GM23338 (cell line): Measurements from ENCODE around the gene KLHL40. TPM values are rescaled to one million over a fixed set of nuclear protein-coding genes. Genes with fewer than 3 reads are reported as not detected.

Experiments used
- ATAC-seq: fragments of 200-7000 bp; cut with Tn5 transposase; 3 replicates; pipeline ENCODE4 v1.9.1; 2020
- DNase-seq: peaks from one replicate; pipeline ENCODE4 v3.0.0-alpha.2; 2015; ENCODE audit warnings: low spot score
- H2AFZ ChIP-seq: fragments of 200-600 bp; sonication (generic); 2 replicates; pipeline ENCODE4 v1.8.0; 2016; ENCODE audit warnings: antibody characterized with exemption, mild to moderate bottlenecking, moderate library complexity
- H3F3A ChIP-seq: fragments of 200-600 bp; sonication (generic); replicated peaks from 2 replicates; pipeline ENCODE4 v1.8.0; 2017; ENCODE audit warnings: antibody characterized with exemption, mixed run types, low read depth
- H3K27ac ChIP-seq: fragments of 200-600 bp; sonication (generic); 2 replicates; pipeline ENCODE4 v1.6.1; 2016; ENCODE audit warnings: low read depth
- H3K27me3 ChIP-seq: fragments of 200-600 bp; sonication (generic); 2 replicates; pipeline ENCODE4 v1.8.0; 2016; ENCODE audit warnings: mild to moderate bottlenecking, mixed run types, moderate library complexity; ENCODE audit not compliant: insufficient read depth
- H3K36me3 ChIP-seq: fragments of 200-600 bp; sonication (generic); 2 replicates; pipeline ENCODE4 v1.8.0; 2016; ENCODE audit warnings: mild to moderate bottlenecking; ENCODE audit not compliant: insufficient read depth
- H3K4me1 ChIP-seq: fragments of 200-600 bp; sonication (generic); 2 replicates; pipeline ENCODE4 v1.8.0; 2016; ENCODE audit warnings: mild to moderate bottlenecking, moderate library complexity; ENCODE audit not compliant: insufficient read depth
- H3K4me2 ChIP-seq: fragments of 200-600 bp; sonication (generic); 2 replicates; pipeline ENCODE4 v1.7.1; 2017; ENCODE audit warnings: mixed run types
- H3K4me3 ChIP-seq: fragments of 200-600 bp; sonication (generic); 2 replicates; pipeline ENCODE4 v1.6.1; 2016; ENCODE audit warnings: mixed run types
- H3K79me2 ChIP-seq: fragments of 200-600 bp; sonication (generic); replicated peaks from 2 replicates; pipeline ENCODE4 v1.8.0; 2017; ENCODE audit warnings: mild to moderate bottlenecking; ENCODE audit not compliant: insufficient read depth
- H3K9me2 ChIP-seq: fragments of 200-600 bp; sonication (generic); 2 replicates; pipeline ENCODE4 v1.8.0; 2017; ENCODE audit not compliant: insufficient read depth
- H4K20me1 ChIP-seq: fragments of 200-600 bp; sonication (generic); replicated peaks from 2 replicates; pipeline ENCODE4 v1.8.0; 2017; ENCODE audit warnings: mild to moderate bottlenecking; ENCODE audit not compliant: insufficient read depth
- H3K27ac Mint-ChIP-seq: 2 replicates; pipeline ENCODE4 v1.8.0; 2020; ENCODE audit warnings: inconsistent platforms, mild to moderate bottlenecking, moderate library complexity, mixed read lengths
- H3K27me3 Mint-ChIP-seq: 3 replicates; pipeline ENCODE4 v1.8.0; 2022; ENCODE audit warnings: low read depth, mild to moderate bottlenecking, moderate library complexity, mixed read lengths, inconsistent platforms; ENCODE audit not compliant: insufficient read depth, poor library complexity
- H3K36me3 Mint-ChIP-seq: 3 replicates; pipeline ENCODE4 v1.8.0; 2021; ENCODE audit warnings: low read depth, mild to moderate bottlenecking, inconsistent platforms, moderate library complexity, mixed read lengths
- H3K4me1 Mint-ChIP-seq: 3 replicates; pipeline ENCODE4 v1.8.0; 2020; ENCODE audit warnings: mild to moderate bottlenecking, inconsistent platforms, mixed read lengths
- H3K4me3 Mint-ChIP-seq: 3 replicates; pipeline ENCODE4 v1.8.0; 2021; ENCODE audit warnings: moderate library complexity, mild to moderate bottlenecking, inconsistent platforms, mixed read lengths
- H3K9me3 Mint-ChIP-seq: 3 replicates; pipeline ENCODE4 v1.8.0; 2020; ENCODE audit warnings: moderate library complexity, mild to moderate bottlenecking, inconsistent platforms, mixed read lengths
- EZH2 ChIP-seq: fragments of 200-600 bp; sonication (generic); IDR thresholded peaks from one replicate; pipeline ENCODE4 v1.8.0; 2017; ENCODE audit warnings: antibody characterized with exemption, mild to moderate bottlenecking, low read depth; ENCODE audit not compliant: unreplicated experiment
- NANOG ChIP-seq: IDR thresholded peaks from 2 replicates; pipeline ENCODE4 v1.6.1; 2016; ENCODE audit warnings: antibody characterized with exemption, borderline replicate concordance
- POLR2AphosphoS5 ChIP-seq: IDR thresholded peaks from 2 replicates; pipeline ENCODE4 v1.6.1; 2016; ENCODE audit warnings: antibody characterized with exemption, low read depth
- ZNF114 ChIP-seq: fragments of 250-450 bp; sonication (Bioruptor Pico); IDR thresholded peaks from 2 replicates; pipeline ENCODE4 v1.5.0; 2020; ENCODE audit warnings: mild to moderate bottlenecking, moderate library complexity
- ZNF331 ChIP-seq: fragments of 250-450 bp; sonication (Bioruptor Pico); IDR thresholded peaks from 2 replicates; pipeline ENCODE4 v1.5.0; 2020; ENCODE audit warnings: low read depth, mild to moderate bottlenecking, moderate library complexity
- polyA plus RNA-seq: library from polyadenylated mRNA; unstranded; fragments of >200 nt; fragmentation: Nextera tagmentation; extraction: Ambion mirVana; gene quantifications from 2 replicates; pipeline ENCODE4 v1.2.1, GENCODE V29; 2016
- total RNA-seq: library from RNA; depleted of rRNA; stranded (reverse); fragments of >200 nt; shearing (Covaris generic); gene quantifications from 2 replicates; pipeline ENCODE4 v1.2.3, GENCODE V29; 2014
- TF ChIP-seq, protein P1 (sequence below): fragments of 250-450 bp; sonication (Bioruptor Pico); IDR thresholded peaks from 2 replicates; pipeline ENCODE4 v1.5.0; 2020; ENCODE audit warnings: mild to moderate bottlenecking, moderate library complexity
- TF ChIP-seq, protein P2 (sequence below), 2 experiments: fragments of 200-600 bp in 1 of 2; sonication (generic) in 1 of 2; conservative IDR thresholded peaks; 2 replicates each; pipeline versions ENCODE4 v1.5.1 to v1.6.1; 2016 to 2017; ENCODE audit warnings: antibody characterized with exemption in 2 of 2, low read depth in 2 of 2, mild to moderate bottlenecking in 2 of 2, moderate library complexity in 1 of 2

KLHL40 gene
- total and polyA plus RNA-seq, 2 experiments from 2014 or later, result not detected

DNA sequence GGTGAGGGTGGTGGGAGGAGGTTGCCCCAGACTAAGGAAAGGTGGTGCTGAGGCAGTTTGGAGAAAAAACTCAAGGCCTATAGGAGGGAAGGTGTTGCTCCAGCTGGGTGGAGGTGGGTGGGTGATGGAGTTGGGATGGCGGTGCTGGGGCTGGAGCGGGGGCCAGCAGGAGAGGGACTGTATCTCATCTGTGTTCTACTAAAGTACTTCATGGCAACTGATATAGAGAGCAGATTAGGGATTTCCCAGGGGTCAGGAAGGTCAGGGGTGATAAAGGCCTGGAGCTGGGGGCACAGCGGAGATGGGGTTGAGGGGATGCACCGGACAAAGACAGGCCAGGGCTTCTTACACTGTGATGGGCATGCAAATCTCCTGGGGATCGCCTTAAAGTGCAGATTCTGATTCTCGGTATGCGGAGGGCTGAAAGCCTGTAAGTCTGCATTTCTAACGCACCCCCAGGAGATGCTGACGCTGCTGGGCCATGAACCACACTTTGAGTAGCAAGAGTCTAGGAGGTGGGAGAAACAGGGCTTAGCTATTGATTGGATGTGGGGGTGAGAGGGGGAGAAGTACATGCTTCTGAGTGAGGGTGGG, 4.2 kb downstream of the KLHL40 start (continued):
- TF ChIP-seq, protein P1, sequence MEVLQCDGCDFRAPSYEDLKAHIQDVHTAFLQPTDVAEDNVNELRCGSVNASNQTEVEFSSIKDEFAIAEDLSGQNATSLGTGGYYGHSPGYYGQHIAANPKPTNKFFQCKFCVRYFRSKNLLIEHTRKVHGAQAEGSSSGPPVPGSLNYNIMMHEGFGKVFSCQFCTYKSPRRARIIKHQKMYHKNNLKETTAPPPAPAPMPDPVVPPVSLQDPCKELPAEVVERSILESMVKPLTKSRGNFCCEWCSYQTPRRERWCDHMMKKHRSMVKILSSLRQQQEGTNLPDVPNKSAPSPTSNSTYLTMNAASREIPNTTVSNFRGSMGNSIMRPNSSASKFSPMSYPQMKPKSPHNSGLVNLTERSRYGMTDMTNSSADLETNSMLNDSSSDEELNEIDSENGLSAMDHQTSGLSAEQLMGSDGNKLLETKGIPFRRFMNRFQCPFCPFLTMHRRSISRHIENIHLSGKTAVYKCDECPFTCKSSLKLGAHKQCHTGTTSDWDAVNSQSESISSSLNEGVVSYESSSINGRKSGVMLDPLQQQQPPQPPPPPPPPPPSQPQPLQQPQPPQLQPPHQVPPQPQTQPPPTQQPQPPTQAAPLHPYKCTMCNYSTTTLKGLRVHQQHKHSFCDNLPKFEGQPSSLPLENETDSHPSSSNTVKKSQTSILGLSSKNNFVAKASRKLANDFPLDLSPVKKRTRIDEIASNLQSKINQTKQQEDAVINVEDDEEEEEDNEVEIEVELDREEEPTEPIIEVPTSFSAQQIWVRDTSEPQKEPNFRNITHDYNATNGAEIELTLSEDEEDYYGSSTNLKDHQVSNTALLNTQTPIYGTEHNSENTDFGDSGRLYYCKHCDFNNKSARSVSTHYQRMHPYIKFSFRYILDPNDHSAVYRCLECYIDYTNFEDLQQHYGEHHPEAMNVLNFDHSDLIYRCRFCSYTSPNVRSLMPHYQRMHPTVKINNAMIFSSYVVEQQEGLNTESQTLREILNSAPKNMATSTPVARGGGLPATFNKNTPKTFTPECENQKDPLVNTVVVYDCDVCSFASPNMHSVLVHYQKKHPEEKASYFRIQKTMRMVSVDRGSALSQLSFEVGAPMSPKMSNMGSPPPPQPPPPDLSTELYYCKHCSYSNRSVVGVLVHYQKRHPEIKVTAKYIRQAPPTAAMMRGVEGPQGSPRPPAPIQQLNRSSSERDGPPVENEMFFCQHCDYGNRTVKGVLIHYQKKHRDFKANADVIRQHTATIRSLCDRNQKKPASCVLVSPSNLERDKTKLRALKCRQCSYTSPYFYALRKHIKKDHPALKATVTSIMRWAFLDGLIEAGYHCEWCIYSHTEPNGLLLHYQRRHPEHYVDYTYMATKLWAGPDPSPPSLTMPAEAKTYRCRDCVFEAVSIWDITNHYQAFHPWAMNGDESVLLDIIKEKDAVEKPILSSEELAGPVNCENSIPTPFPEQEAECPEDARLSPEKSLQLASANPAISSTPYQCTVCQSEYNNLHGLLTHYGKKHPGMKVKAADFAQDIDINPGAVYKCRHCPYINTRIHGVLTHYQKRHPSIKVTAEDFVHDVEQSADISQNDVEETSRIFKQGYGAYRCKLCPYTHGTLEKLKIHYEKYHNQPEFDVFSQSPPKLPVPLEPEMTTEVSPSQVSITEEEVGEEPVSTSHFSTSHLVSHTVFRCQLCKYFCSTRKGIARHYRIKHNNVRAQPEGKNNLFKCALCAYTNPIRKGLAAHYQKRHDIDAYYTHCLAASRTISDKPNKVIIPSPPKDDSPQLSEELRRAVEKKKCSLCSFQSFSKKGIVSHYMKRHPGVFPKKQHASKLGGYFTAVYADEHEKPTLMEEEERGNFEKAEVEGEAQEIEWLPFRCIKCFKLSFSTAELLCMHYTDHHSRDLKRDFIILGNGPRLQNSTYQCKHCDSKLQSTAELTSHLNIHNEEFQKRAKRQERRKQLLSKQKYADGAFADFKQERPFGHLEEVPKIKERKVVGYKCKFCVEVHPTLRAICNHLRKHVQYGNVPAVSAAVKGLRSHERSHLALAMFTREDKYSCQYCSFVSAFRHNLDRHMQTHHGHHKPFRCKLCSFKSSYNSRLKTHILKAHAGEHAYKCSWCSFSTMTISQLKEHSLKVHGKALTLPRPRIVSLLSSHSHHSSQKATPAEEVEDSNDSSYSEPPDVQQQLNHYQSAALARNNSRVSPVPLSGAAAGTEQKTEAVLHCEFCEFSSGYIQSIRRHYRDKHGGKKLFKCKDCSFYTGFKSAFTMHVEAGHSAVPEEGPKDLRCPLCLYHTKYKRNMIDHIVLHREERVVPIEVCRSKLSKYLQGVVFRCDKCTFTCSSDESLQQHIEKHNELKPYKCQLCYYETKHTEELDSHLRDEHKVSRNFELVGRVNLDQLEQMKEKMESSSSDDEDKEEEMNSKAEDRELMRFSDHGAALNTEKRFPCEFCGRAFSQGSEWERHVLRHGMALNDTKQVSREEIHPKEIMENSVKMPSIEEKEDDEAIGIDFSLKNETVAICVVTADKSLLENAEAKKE (CRISPR knock-in tag), result no peak

DNA sequence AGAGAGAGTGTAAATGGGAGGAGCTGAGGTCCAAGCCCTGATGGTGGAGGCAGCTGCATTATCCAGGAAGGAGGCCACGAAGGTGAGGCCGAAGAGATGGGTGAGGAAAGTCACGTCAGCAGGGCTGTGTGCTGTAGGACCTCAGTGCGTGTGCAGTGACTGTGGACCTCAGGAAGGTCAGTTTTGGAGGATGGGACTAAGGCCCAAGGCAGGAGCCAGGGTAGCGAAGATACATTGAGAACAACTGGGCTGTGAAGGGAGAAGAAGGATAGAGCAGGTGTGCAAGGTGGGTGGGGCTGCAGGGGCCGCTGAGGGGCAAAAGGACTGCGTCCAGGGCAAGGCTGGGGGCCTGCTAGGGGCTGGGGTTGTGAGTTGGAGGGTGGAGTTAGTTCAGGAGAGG, 4.9 kb downstream of the KLHL40 start:
- Mint-ChIP-seq H3K27me3 (peaks cover 17% of the 10 kb centered on the region), H3K36me3 (no peaks in the 10 kb centered on the region), H3K4me1 (peaks cover 19% of the 10 kb centered on the region), H3K27ac (no peak overlapping the region; the same call in 1 of the 2 replicates), H3K9me3 (no peaks in the 10 kb centered on the region), H3K4me3 (no peak overlapping the region)
- no peak overlapping the region for H3K27ac ChIP-seq
- DNase-seq, result no peak
- H2AFZ ChIP-seq, result no peak overlapping the region
- no peak overlapping the region for H3K4me3 ChIP-seq
- H4K20me1 ChIP-seq, result no peaks in the 10 kb centered on the region
- H3K9me2 ChIP-seq, result no peaks in the 10 kb centered on the region
- H3K36me3 ChIP-seq, result no peaks in the 10 kb centered on the region
- no peaks in the 10 kb centered on the region for H3K4me1 ChIP-seq
- no peak overlapping the region for H3K4me2 ChIP-seq
- H3K79me2 ChIP-seq, result no peaks in the 10 kb centered on the region
- ATAC-seq, result no peak
- no peaks in the 10 kb centered on the region for H3K27me3 ChIP-seq
- no peaks in the 10 kb centered on the region for H3F3A ChIP-seq
- TF ChIP-seq EZH2, result no peak
- TF ChIP-seq ZNF331 (CRISPR knock-in tag), result no peak
- no peak for TF ChIP-seq NANOG
- TF ChIP-seq ZNF114, result no peak
- TF ChIP-seq, protein P1 (CRISPR knock-in tag), result no peak
- TF ChIP-seq, protein P2, sequence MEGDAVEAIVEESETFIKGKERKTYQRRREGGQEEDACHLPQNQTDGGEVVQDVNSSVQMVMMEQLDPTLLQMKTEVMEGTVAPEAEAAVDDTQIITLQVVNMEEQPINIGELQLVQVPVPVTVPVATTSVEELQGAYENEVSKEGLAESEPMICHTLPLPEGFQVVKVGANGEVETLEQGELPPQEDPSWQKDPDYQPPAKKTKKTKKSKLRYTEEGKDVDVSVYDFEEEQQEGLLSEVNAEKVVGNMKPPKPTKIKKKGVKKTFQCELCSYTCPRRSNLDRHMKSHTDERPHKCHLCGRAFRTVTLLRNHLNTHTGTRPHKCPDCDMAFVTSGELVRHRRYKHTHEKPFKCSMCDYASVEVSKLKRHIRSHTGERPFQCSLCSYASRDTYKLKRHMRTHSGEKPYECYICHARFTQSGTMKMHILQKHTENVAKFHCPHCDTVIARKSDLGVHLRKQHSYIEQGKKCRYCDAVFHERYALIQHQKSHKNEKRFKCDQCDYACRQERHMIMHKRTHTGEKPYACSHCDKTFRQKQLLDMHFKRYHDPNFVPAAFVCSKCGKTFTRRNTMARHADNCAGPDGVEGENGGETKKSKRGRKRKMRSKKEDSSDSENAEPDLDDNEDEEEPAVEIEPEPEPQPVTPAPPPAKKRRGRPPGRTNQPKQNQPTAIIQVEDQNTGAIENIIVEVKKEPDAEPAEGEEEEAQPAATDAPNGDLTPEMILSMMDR (conservative IDR thresholded peaks at IDR 0.05; ENCODE audit: low read depth in 2 of 2), result no peak
- TF ChIP-seq POLR2AphosphoS5, result no peak
